Epithelial cell of proximal tubule (primary cell): ENCODE results near the gene FBXL7. TPM values are rescaled to one million over a fixed set of nuclear protein-coding genes. Genes with fewer than 3 reads are reported as not detected.

Experiments
- DNase-seq: peaks from one replicate; pipeline ENCODE4 v3.0.0-alpha.2; 2011; ENCODE audit warnings: low read depth
- H3K4me3 ChIP-seq: 2 replicates; pipeline ENCODE4 v1.5.1; 2011; ENCODE audit warnings: low read depth, mild to moderate bottlenecking, low read length
- CTCF ChIP-seq: conservative IDR thresholded peaks from 2 replicates; pipeline ENCODE4 v1.5.1; 2012; ENCODE audit warnings: low read depth, mild to moderate bottlenecking, low read length
- total RNA-seq: library from RNA; depleted of rRNA; stranded (reverse); fragments of >200 nt; gene quantifications from 2 replicates; pipeline ENCODE4 v1.2.3, GENCODE V29; 2015

FBXL7 gene
- total RNA-seq, 1 donor from 2014 or later: 5.6 TPM

- no peak overlapping the region for H3K4me3 ChIP-seq
- TF ChIP-seq CTCF: no peak
- no peak for DNase-seq
Measured at GRCh38 chr5:15601274-15601673, 101.3 kb downstream of the FBXL7 start.

- no peak for DNase-seq
- no peak for TF ChIP-seq CTCF
- H3K4me3 ChIP-seq: no peak overlapping the region
Measured at GRCh38 chr5:15601853-15602252, 101.9 kb downstream of the FBXL7 start.

- no peak for TF ChIP-seq CTCF
- no peak overlapping the region for H3K4me3 ChIP-seq
- no peak for DNase-seq
Measured at GRCh38 chr5:15604986-15605385, 105.0 kb downstream of the FBXL7 start.

GRCh38 chr5:15606197-15606596 is 106.2 kb downstream of the FBXL7 start:
- DNase-seq: no peak
- no peak for TF ChIP-seq CTCF
- H3K4me3 ChIP-seq: no peak overlapping the region

- no peak for DNase-seq
- TF ChIP-seq CTCF: no peak
- no peak overlapping the region for H3K4me3 ChIP-seq
Measured at GRCh38 chr5:15607076-15607475, 107.1 kb downstream of the FBXL7 start.

- no peak for DNase-seq
- TF ChIP-seq CTCF: no peak
- no peak overlapping the region for H3K4me3 ChIP-seq
Measured at GRCh38 chr5:15609076-15609725, 109.2 kb downstream of the FBXL7 start.

- no peak for TF ChIP-seq CTCF
- DNase-seq: no peak
- no peak overlapping the region for H3K4me3 ChIP-seq
Measured at GRCh38 chr5:15610216-15610615, 110.2 kb downstream of the FBXL7 start.
